CD4-positive, alpha-beta T cell (primary cell): ENCODE data around the gene RSPO3. TPM values are rescaled to one million over a fixed set of nuclear protein-coding genes. Genes with fewer than 3 reads are reported as not detected.

Experiments used
- ATAC-seq: fragments of 200-7000 bp; cut with Tn5 transposase; one replicate; pipeline ENCODE4 v1.10.0; 2022; ENCODE audit warnings: mild to moderate bottlenecking; ENCODE audit not compliant: poor library complexity
- CTCF ChIA-PET: fragments of 350-600 bp; sonication (Branson Sonifier 250); formaldehyde crosslinking; loops from one replicate; lab custom pipeline; 2021; ENCODE audit warnings: antibody characterized with exemption, inconsistent platforms; lab: Charles Lee
- POLR2A ChIA-PET: fragments of 350-600 bp; sonication (Branson Sonifier 250); formaldehyde crosslinking; loops from one replicate; lab custom pipeline; 2021; ENCODE audit warnings: antibody characterized with exemption, inconsistent platforms; lab: Charles Lee
- DNase-seq, 14 experiments: peaks; one replicate each; pipeline ENCODE4 v3.0.0-alpha.2; 2013 to 2020; ENCODE audit warnings: mixed read lengths in 2 of 14
- H3K27ac ChIP-seq, 2 donors: one replicate each; pipeline versions ENCODE4 v1.5.1 to v1.7.0; 2013; ENCODE audit warnings: low read length in 2 of 2, low read depth in 1 of 2, mild to moderate bottlenecking in 1 of 2
- H3K27me3 ChIP-seq, 2 experiments: 1 replicate in 1 of 2; 2 replicates in 1 of 2; pipeline versions ENCODE4 v1.6.1 to v1.7.0; 2013; ENCODE audit warnings: low read length in 2 of 2, control low read depth in 1 of 2, mild to moderate bottlenecking in 1 of 2, moderate library complexity in 1 of 2; ENCODE audit not compliant: insufficient read depth in 2 of 2, control insufficient read depth in 1 of 2
- H3K36me3 ChIP-seq: one replicate; pipeline ENCODE4 v1.6.1; 2013; ENCODE audit warnings: low read length, control low read depth; ENCODE audit not compliant: insufficient read depth
- H3K4me1 ChIP-seq: one replicate; pipeline ENCODE4 v1.6.1; 2013; ENCODE audit warnings: low read length, control low read depth; ENCODE audit not compliant: insufficient read depth
- H3K4me3 ChIP-seq: one replicate; pipeline ENCODE4 v1.5.1; 2013; ENCODE audit warnings: mild to moderate bottlenecking, low read length, moderate library complexity
- H3K9me3 ChIP-seq, 2 experiments: 1 replicate in 1 of 2; 2 replicates in 1 of 2; pipeline versions ENCODE4 v1.6.1 to v1.7.0; 2013; ENCODE audit warnings: low read length in 2 of 2, mild to moderate bottlenecking in 2 of 2, control low read depth in 1 of 2, moderate library complexity in 1 of 2; ENCODE audit not compliant: control insufficient read depth in 1 of 2, insufficient read depth in 1 of 2
- H3K27ac Mint-ChIP-seq: one replicate; pipeline ENCODE4 v1.8.0; 2020; ENCODE audit warnings: mixed read lengths
- H3K27me3 Mint-ChIP-seq: one replicate; pipeline ENCODE4 v1.8.0; 2021; ENCODE audit warnings: mixed read lengths
- H3K36me3 Mint-ChIP-seq: one replicate; pipeline ENCODE4 v1.8.0; 2021; ENCODE audit warnings: low read depth, mixed read lengths
- H3K4me1 Mint-ChIP-seq: one replicate; pipeline ENCODE4 v1.8.0; 2021; ENCODE audit warnings: low read depth, mixed read lengths
- H3K4me3 Mint-ChIP-seq: one replicate; pipeline ENCODE4 v1.8.0; 2020; ENCODE audit warnings: mild to moderate bottlenecking, mixed read lengths
- H3K9me3 Mint-ChIP-seq: one replicate; pipeline ENCODE4 v1.8.0; 2020; ENCODE audit warnings: mixed read lengths
- intact Hi-C, 2 experiments: fragments of 100-400 bp; cut with DNase I in 1 of 2; cut with micrococcal nuclease in 1 of 2; formaldehyde crosslinking; loops; one replicate each; pipeline versions ENCODE4 v1.15.1 to v1.9.0; 2023 to 2025; cut with DNase I, micrococcal nuclease
- total RNA-seq, 174 experiments: library from RNA in 2 of 174; stranded (reverse) in 2 of 174; gene quantifications; one replicate each; pipeline ENCODE4 v1.2.3 and lab custom pipeline; 2021 to 2026
- TF ChIP-seq, protein P1 (sequence below): fragments of 200-600 bp; IDR thresholded peaks from one replicate; pipeline ENCODE4 v1.8.0; 2022; ENCODE audit warnings: antibody characterized with exemption, mild to moderate bottlenecking

The RSPO3 gene
- total RNA-seq, 2 experiments from 2014 or later: not detected

- Histone ChIP-seq H3K4me3 (no peak overlapping the region), H3K27ac (no peak overlapping the region), H3K4me1 (no peaks in the 10 kb centered on the region), H3K27me3 (peaks cover 2 to 9% of the 10 kb centered on the region in 2 experiments), H3K9me3 (no peaks in the 10 kb centered on the region), H3K36me3 (no peaks in the 10 kb centered on the region)
- H3K36me3 Mint-ChIP-seq: no peaks in the 10 kb centered on the region
- H3K9me3 Mint-ChIP-seq: no peaks in the 10 kb centered on the region
- CTCF ChIA-PET: no interaction called here
- TF ChIP-seq, protein P1, sequence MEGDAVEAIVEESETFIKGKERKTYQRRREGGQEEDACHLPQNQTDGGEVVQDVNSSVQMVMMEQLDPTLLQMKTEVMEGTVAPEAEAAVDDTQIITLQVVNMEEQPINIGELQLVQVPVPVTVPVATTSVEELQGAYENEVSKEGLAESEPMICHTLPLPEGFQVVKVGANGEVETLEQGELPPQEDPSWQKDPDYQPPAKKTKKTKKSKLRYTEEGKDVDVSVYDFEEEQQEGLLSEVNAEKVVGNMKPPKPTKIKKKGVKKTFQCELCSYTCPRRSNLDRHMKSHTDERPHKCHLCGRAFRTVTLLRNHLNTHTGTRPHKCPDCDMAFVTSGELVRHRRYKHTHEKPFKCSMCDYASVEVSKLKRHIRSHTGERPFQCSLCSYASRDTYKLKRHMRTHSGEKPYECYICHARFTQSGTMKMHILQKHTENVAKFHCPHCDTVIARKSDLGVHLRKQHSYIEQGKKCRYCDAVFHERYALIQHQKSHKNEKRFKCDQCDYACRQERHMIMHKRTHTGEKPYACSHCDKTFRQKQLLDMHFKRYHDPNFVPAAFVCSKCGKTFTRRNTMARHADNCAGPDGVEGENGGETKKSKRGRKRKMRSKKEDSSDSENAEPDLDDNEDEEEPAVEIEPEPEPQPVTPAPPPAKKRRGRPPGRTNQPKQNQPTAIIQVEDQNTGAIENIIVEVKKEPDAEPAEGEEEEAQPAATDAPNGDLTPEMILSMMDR: no peak
- H3K4me3 Mint-ChIP-seq: no peak overlapping the region
- DNase-seq: no peak
- POLR2A ChIA-PET: no interaction called here
- intact Hi-C loops: no loop called here
- no peak for ATAC-seq
- no peaks in the 10 kb centered on the region for H3K4me1 Mint-ChIP-seq
- no peak overlapping the region for H3K27ac Mint-ChIP-seq
- H3K27me3 Mint-ChIP-seq: peaks cover 67% of the 10 kb centered on the region
Observed at GRCh38 chr6:127111526-127111925, 6.9 kb upstream of the RSPO3 start.

GRCh38 chr6:127114214-127114760, 4.2 kb upstream of the RSPO3 start:
- Histone ChIP-seq H3K27me3 (peaks cover 15 to 25% of the 10 kb centered on the region in 2 experiments), H3K4me3 (no peak overlapping the region), H3K36me3 (no peaks in the 10 kb centered on the region), H3K9me3 (no peaks in the 10 kb centered on the region), H3K4me1 (peaks cover 9% of the 10 kb centered on the region), H3K27ac (no peak overlapping the region)
- no peak overlapping the region for H3K4me3 Mint-ChIP-seq
- CTCF ChIA-PET: interaction anchor here (0.7 kb wide), 1 partner anchor 62 kb away, joined by 7 read pairs; no protein-coding TSS in a partner anchor
- peaks cover 16% of the 10 kb centered on the region for H3K4me1 Mint-ChIP-seq
- H3K36me3 Mint-ChIP-seq: no peaks in the 10 kb centered on the region
- ATAC-seq: no peak
- POLR2A ChIA-PET: no interaction called here
- no peak overlapping the region for H3K27ac Mint-ChIP-seq
- intact Hi-C loops: no loop called here
- TF ChIP-seq, protein P1: no peak
- DNase-seq: no peak
- H3K9me3 Mint-ChIP-seq: no peaks in the 10 kb centered on the region
- H3K27me3 Mint-ChIP-seq: peaks cover 68% of the 10 kb centered on the region

- peaks cover 18% of the 10 kb centered on the region for H3K4me1 ChIP-seq
- no peaks in the 10 kb centered on the region for H3K36me3 ChIP-seq
- no peak overlapping the region for H3K27ac ChIP-seq
- DNase-seq (no peak), ATAC-seq (no peak)
- Mint-ChIP-seq H3K36me3 (no peaks in the 10 kb centered on the region), H3K4me3 (no peak overlapping the region), H3K27me3 (peaks cover 73% of the 10 kb centered on the region), H3K27ac (no peak overlapping the region), H3K4me1 (peaks cover 20% of the 10 kb centered on the region), H3K9me3 (no peaks in the 10 kb centered on the region)
- H3K4me3 ChIP-seq: no peak overlapping the region
- TF ChIP-seq, protein P1: no peak
- H3K9me3 ChIP-seq: peaks cover 0 to 2% of the 10 kb centered on the region in 2 experiments
- CTCF ChIA-PET: interaction anchor here (0.5 kb wide), 1 partner anchor 10 kb away, joined by 3 read pairs; no protein-coding TSS in a partner anchor
- H3K27me3 ChIP-seq: peaks cover 24 to 33% of the 10 kb centered on the region in 2 experiments
- intact Hi-C loops: no loop called here
- POLR2A ChIA-PET: no interaction called here
Observed at GRCh38 chr6:127115084-127115655, 3.3 kb upstream of the RSPO3 start.
